DOHH2 (cell line): ENCODE results near the gene PKP4.

Experiments used
- H3F3A ChIP-seq: fragments of 200-600 bp; sonication (generic), shearing (Covaris generic); 2 replicates; pipeline ENCODE4 v1.6.0; 2016; ENCODE audit warnings: antibody characterized with exemption, mild to moderate bottlenecking; ENCODE audit not compliant: control insufficient read depth, insufficient read depth
- H3K27ac ChIP-seq: fragments of 200-600 bp; sonication (generic); 2 replicates; pipeline ENCODE4 v1.5.1; 2014; ENCODE audit warnings: low read depth, mild to moderate bottlenecking, low read length, moderate library complexity
- H3K27me3 ChIP-seq: fragments of 200-600 bp; sonication (generic); 2 replicates; pipeline ENCODE4 v1.6.1; 2014; ENCODE audit warnings: mild to moderate bottlenecking, low read length, mixed read lengths; ENCODE audit not compliant: control insufficient read depth
- H3K36me3 ChIP-seq: fragments of 200-600 bp; sonication (generic); 2 replicates; pipeline ENCODE4 v1.6.1; 2014; ENCODE audit warnings: mild to moderate bottlenecking, low read length, moderate library complexity, mixed read lengths; ENCODE audit not compliant: control insufficient read depth
- H3K4me1 ChIP-seq: fragments of 200-600 bp; sonication (generic); 2 replicates; pipeline ENCODE4 v1.6.1; 2014; ENCODE audit warnings: mild to moderate bottlenecking, low read length, mixed read lengths; ENCODE audit not compliant: control insufficient read depth
- H3K4me2 ChIP-seq: fragments of 200-600 bp; sonication (generic); 2 replicates; pipeline ENCODE4 v1.6.0; 2014; ENCODE audit warnings: mild to moderate bottlenecking, low read length, moderate library complexity
- H3K4me3 ChIP-seq: fragments of 200-600 bp; sonication (generic); 2 replicates; pipeline ENCODE4 v1.5.1; 2014; ENCODE audit warnings: mild to moderate bottlenecking, low read length, mixed read lengths
- H3K79me2 ChIP-seq: fragments of 200-600 bp; sonication (generic); 2 replicates; pipeline ENCODE4 v1.6.1; 2014; ENCODE audit warnings: mild to moderate bottlenecking, low read length, mixed read lengths; ENCODE audit not compliant: control insufficient read depth
- H3K9me2 ChIP-seq: fragments of 200-600 bp; sonication (generic); replicated peaks from 2 replicates; pipeline ENCODE4 v1.6.1; 2014; ENCODE audit warnings: mild to moderate bottlenecking, low read length, mixed read lengths; ENCODE audit not compliant: control insufficient read depth
- H3K9me3 ChIP-seq: fragments of 200-600 bp; sonication (generic); 2 replicates; pipeline ENCODE4 v1.6.1; 2014; ENCODE audit warnings: antibody characterized with exemption, low read length, mixed read lengths; ENCODE audit not compliant: control insufficient read depth, insufficient read depth
- H4K20me1 ChIP-seq: fragments of 200-600 bp; sonication (generic); 2 replicates; pipeline ENCODE4 v1.6.0; 2014; ENCODE audit warnings: low read depth, mild to moderate bottlenecking, antibody characterized with exemption, low read length, moderate library complexity; ENCODE audit not compliant: control insufficient read depth, insufficient read depth
- CTCF ChIP-seq: fragments of 200-600 bp; sonication (generic); IDR thresholded peaks from one replicate; pipeline ENCODE4 v1.5.1; 2014; ENCODE audit warnings: antibody characterized with exemption, mild to moderate bottlenecking, low read depth, low read length; ENCODE audit not compliant: poor library complexity, severe bottlenecking
- EZH2phosphoT487 ChIP-seq: fragments of 200-600 bp; sonication (generic); IDR thresholded peaks from 2 replicates; pipeline ENCODE4 v1.6.1; 2017; ENCODE audit warnings: borderline replicate concordance, mild to moderate bottlenecking, antibody characterized with exemption, low read length, moderate library complexity, mixed read lengths

Gene PKP4

GRCh38 chr2:158498749-158499136 is 42.0 kb downstream of the PKP4 start:
- H3K27ac ChIP-seq, result no peak overlapping the region
- TF ChIP-seq CTCF (no peak), EZH2phosphoT487 (no peak)
- no peaks in the 10 kb centered on the region for H3K9me2 ChIP-seq
- no peak overlapping the region for H3K4me2 ChIP-seq
- H3K4me1 ChIP-seq, result no peaks in the 10 kb centered on the region
- H3K79me2 ChIP-seq, result peaks cover 52% of the 10 kb centered on the region
- no peaks in the 10 kb centered on the region for H3K27me3 ChIP-seq
- H3K4me3 ChIP-seq, result no peak overlapping the region
- no peaks in the 10 kb centered on the region for H4K20me1 ChIP-seq
- H3F3A ChIP-seq, result no peaks in the 10 kb centered on the region
- no peaks in the 10 kb centered on the region for H3K36me3 ChIP-seq
- H3K9me3 ChIP-seq, result no peaks in the 10 kb centered on the region

GRCh38 chr2:158499383-158499782 is 42.6 kb downstream of the PKP4 start:
- peaks cover 52% of the 10 kb centered on the region for H3K79me2 ChIP-seq
- H3K4me2 ChIP-seq, result no peak overlapping the region
- no peak overlapping the region for H3K27ac ChIP-seq
- no peaks in the 10 kb centered on the region for H3K9me2 ChIP-seq
- no peak overlapping the region for H3K4me3 ChIP-seq
- no peaks in the 10 kb centered on the region for H3K27me3 ChIP-seq
- TF ChIP-seq CTCF, result no peak
- TF ChIP-seq EZH2phosphoT487, result no peak
- no peaks in the 10 kb centered on the region for H3K9me3 ChIP-seq
- no peaks in the 10 kb centered on the region for H3K36me3 ChIP-seq
- H4K20me1 ChIP-seq, result no peaks in the 10 kb centered on the region
- H3F3A ChIP-seq, result no peaks in the 10 kb centered on the region
- H3K4me1 ChIP-seq, result no peaks in the 10 kb centered on the region

GRCh38 chr2:158500333-158500732 is 43.6 kb downstream of the PKP4 start:
- H3K9me2 ChIP-seq, result no peaks in the 10 kb centered on the region
- no peak overlapping the region for H3K27ac ChIP-seq
- peaks cover 58% of the 10 kb centered on the region for H3K79me2 ChIP-seq
- no peaks in the 10 kb centered on the region for H3F3A ChIP-seq
- no peaks in the 10 kb centered on the region for H4K20me1 ChIP-seq
- no peaks in the 10 kb centered on the region for H3K36me3 ChIP-seq
- no peaks in the 10 kb centered on the region for H3K4me1 ChIP-seq
- no peaks in the 10 kb centered on the region for H3K27me3 ChIP-seq
- H3K4me2 ChIP-seq, result no peak overlapping the region
- TF ChIP-seq CTCF (no peak), EZH2phosphoT487 (no peak)
- H3K4me3 ChIP-seq, result no peak overlapping the region
- no peaks in the 10 kb centered on the region for H3K9me3 ChIP-seq

- no peaks in the 10 kb centered on the region for H4K20me1 ChIP-seq
- H3K79me2 ChIP-seq, result peaks cover 67% of the 10 kb centered on the region
- H3K4me3 ChIP-seq, result no peak overlapping the region
- no peaks in the 10 kb centered on the region for H3K27me3 ChIP-seq
- H3K9me2 ChIP-seq, result no peaks in the 10 kb centered on the region
- H3K36me3 ChIP-seq, result no peaks in the 10 kb centered on the region
- H3K4me1 ChIP-seq, result no peaks in the 10 kb centered on the region
- H3K4me2 ChIP-seq, result no peak overlapping the region
- H3K27ac ChIP-seq, result no peak overlapping the region
- H3K9me3 ChIP-seq, result no peaks in the 10 kb centered on the region
- TF ChIP-seq EZH2phosphoT487 (no peak), CTCF (no peak)
- no peaks in the 10 kb centered on the region for H3F3A ChIP-seq
Measured at GRCh38 chr2:158501301-158501700, 44.5 kb downstream of the PKP4 start.
